GM23248 (cell line): ENCODE measurements around the gene MKLN1. TPM values are rescaled to one million over a fixed set of nuclear protein-coding genes. Genes with fewer than 3 reads are reported as not detected.

Source experiments
- DNase-seq: peaks from one replicate; pipeline ENCODE4 v3.0.0-alpha.2; 2015
- H2AFZ ChIP-seq: fragments of 200-600 bp; sonication (generic); 2 replicates; pipeline ENCODE4 v1.6.1; 2016; ENCODE audit warnings: antibody characterized with exemption
- H3F3A ChIP-seq: fragments of 200-600 bp; sonication (generic); 2 replicates; pipeline ENCODE4 v1.6.1; 2016; ENCODE audit warnings: mild to moderate bottlenecking, antibody characterized with exemption, mixed run types; ENCODE audit not compliant: insufficient read depth
- H3K27ac ChIP-seq: fragments of 200-600 bp; sonication (generic); 2 replicates; pipeline ENCODE4 v1.5.1; 2016; ENCODE audit warnings: mild to moderate bottlenecking
- H3K27me3 ChIP-seq: fragments of 200-600 bp; sonication (generic); replicated peaks from 2 replicates; pipeline ENCODE4 v1.6.1; 2016; ENCODE audit warnings: mild to moderate bottlenecking; ENCODE audit not compliant: insufficient read depth
- H3K36me3 ChIP-seq: fragments of 200-600 bp; sonication (generic); 2 replicates; pipeline ENCODE4 v1.6.1; 2016; ENCODE audit warnings: low read depth, mild to moderate bottlenecking
- H3K4me1 ChIP-seq: fragments of 200-600 bp; sonication (generic); 2 replicates; pipeline ENCODE4 v1.6.1; 2016; ENCODE audit warnings: mild to moderate bottlenecking; ENCODE audit not compliant: insufficient read depth
- H3K4me2 ChIP-seq: fragments of 200-600 bp; sonication (generic); one replicate; pipeline ENCODE4 v1.6.1; 2016; ENCODE audit warnings: mild to moderate bottlenecking; ENCODE audit not compliant: unreplicated experiment
- H3K4me3 ChIP-seq: fragments of 200-600 bp; sonication (generic); 2 replicates; pipeline ENCODE4 v1.5.1; 2016; ENCODE audit warnings: mild to moderate bottlenecking
- H3K79me2 ChIP-seq: fragments of 200-600 bp; sonication (generic); 2 replicates; pipeline ENCODE4 v1.6.1; 2016; ENCODE audit warnings: mild to moderate bottlenecking; ENCODE audit not compliant: insufficient read depth
- H3K9ac ChIP-seq: fragments of 200-600 bp; sonication (generic); 2 replicates; pipeline ENCODE4 v1.6.1; 2016; ENCODE audit warnings: mild to moderate bottlenecking
- H3K9me2 ChIP-seq: fragments of 200-600 bp; sonication (generic); 2 replicates; pipeline ENCODE4 v1.6.1; 2016; ENCODE audit warnings: mixed run types, mild to moderate bottlenecking, moderate library complexity; ENCODE audit not compliant: insufficient read depth
- H3K9me3 ChIP-seq: fragments of 200-600 bp; sonication (generic); one replicate; pipeline ENCODE4 v1.6.1; 2017; ENCODE audit warnings: low read depth
- H4K20me1 ChIP-seq: fragments of 200-600 bp; sonication (generic); 2 replicates; pipeline ENCODE4 v1.6.0; 2016; ENCODE audit not compliant: insufficient read depth
- EZH2 ChIP-seq: fragments of 200-600 bp; sonication (generic); IDR thresholded peaks from 2 replicates; pipeline ENCODE4 v1.6.1; 2018; ENCODE audit warnings: antibody characterized with exemption, mild to moderate bottlenecking; ENCODE audit not compliant: insufficient read depth, poor library complexity, severe bottlenecking
- EZH2phosphoT487 ChIP-seq: fragments of 200-600 bp; sonication (generic); IDR thresholded peaks from 2 replicates; pipeline ENCODE4 v1.6.1; 2018; ENCODE audit warnings: antibody characterized with exemption, moderate library complexity, mild to moderate bottlenecking, low read depth; ENCODE audit not compliant: insufficient read depth
- WGBS, 2 experiments: methylation state at CpG; one replicate each; pipeline ENCODE4 v1.1.6; 2015 to 2017; ENCODE audit warnings: low lambda C conversion rate in 2 of 2, low coverage in 1 of 2; ENCODE audit errors: missing lambda C conversion rate in 2 of 2; 5-methylcytosine and 5-hydroxymethylcytosine counted together
- in situ Hi-C: fragments of 300-500 bp; cut with MboI; formaldehyde crosslinking; loops from 2 replicates; pipeline ENCODE4 v1.15.0; 2020
- polyA plus RNA-seq: library from polyadenylated mRNA; unstranded; fragments of >200 nt; fragmentation: Nextera tagmentation; extraction: Ambion mirVana; gene quantifications from 2 replicates; pipeline ENCODE4 v1.2.1, GENCODE V29; 2016
- total RNA-seq: library from RNA; depleted of rRNA; stranded (reverse); fragments of >200 nt; shearing (Covaris generic); gene quantifications from 2 replicates; pipeline ENCODE4 v1.2.3, GENCODE V29; 2014

Gene MKLN1
- total and polyA plus RNA-seq, 2 experiments from 2014 or later = 32.1 to 35.7 TPM

DNA sequence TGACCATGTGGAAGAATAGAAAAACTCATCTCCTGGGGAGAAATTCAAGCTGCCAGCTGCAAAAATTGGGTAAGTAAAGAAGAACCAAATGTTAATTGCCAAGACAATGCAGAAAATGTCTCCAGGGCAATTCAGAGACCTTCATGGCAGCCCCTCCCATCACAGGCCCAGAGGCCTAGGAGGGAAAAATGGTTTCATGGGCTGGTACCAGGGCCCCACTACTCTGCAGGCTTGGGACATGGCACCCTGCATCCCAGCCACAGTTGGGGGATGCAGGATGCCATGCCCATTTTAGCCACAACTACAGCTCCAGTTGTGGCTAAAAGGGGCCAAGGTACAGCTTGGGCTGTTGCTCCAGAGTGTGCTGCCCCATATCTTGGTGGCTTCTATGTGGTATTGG is 20.9 kb upstream of the MKLN1 start:
- H2AFZ ChIP-seq = no peak overlapping the region
- H3K27ac ChIP-seq = no peak overlapping the region
- no peaks in the 10 kb centered on the region for H3K27me3 ChIP-seq
- no peak for TF ChIP-seq EZH2
- H3K79me2 ChIP-seq = no peaks in the 10 kb centered on the region
- in situ Hi-C loops = no loop called here
- no peak overlapping the region for H3K4me2 ChIP-seq
- H3K4me3 ChIP-seq = no peak overlapping the region
- DNase-seq = no peak
- H3K4me1 ChIP-seq = no peaks in the 10 kb centered on the region
- no peaks in the 10 kb centered on the region for H3K36me3 ChIP-seq
- no peaks in the 10 kb centered on the region for H3K9me2 ChIP-seq
- H3F3A ChIP-seq = no peaks in the 10 kb centered on the region
- H3K9me3 ChIP-seq = no peaks in the 10 kb centered on the region
- no peak overlapping the region for H3K9ac ChIP-seq
- no peaks in the 10 kb centered on the region for H4K20me1 ChIP-seq

DNA sequence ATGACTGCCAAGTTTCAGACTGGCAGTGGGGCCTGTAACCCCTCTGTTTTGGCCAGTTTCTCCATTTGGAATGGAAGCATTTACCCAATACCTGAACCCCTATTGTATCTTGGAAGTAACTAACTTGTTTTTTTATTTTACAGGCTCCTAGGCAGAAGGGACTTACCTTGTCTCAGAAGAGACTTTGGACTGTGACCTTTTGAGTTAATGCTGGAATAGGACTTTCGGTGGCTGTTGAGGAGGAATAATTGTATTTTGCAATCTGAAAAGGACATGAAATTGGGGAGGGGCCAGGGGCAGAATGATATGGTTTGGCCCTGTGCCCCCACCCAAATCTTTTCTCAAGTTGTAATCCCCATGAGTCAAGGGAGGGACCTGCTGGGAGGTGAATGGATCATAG is 20.0 kb upstream of the MKLN1 start:
- no peaks in the 10 kb centered on the region for H3F3A ChIP-seq
- no peaks in the 10 kb centered on the region for H3K9me2 ChIP-seq
- H3K9ac ChIP-seq = no peak overlapping the region
- H3K4me1 ChIP-seq = no peaks in the 10 kb centered on the region
- in situ Hi-C loops = no loop called here
- WGBS, 2 experiments = 73 to 90% methylated on average over 1 of the region's 1 CpG
- no peak overlapping the region for H3K4me3 ChIP-seq
- no peak overlapping the region for H3K27ac ChIP-seq
- H3K4me2 ChIP-seq = no peak overlapping the region
- DNase-seq = no peak
- no peaks in the 10 kb centered on the region for H3K9me3 ChIP-seq
- TF ChIP-seq EZH2 = no peak
- no peak for TF ChIP-seq EZH2phosphoT487
- H3K27me3 ChIP-seq = no peaks in the 10 kb centered on the region
- no peaks in the 10 kb centered on the region for H3K36me3 ChIP-seq
- no peak overlapping the region for H2AFZ ChIP-seq
- no peaks in the 10 kb centered on the region for H4K20me1 ChIP-seq
- no peaks in the 10 kb centered on the region for H3K79me2 ChIP-seq

DNA sequence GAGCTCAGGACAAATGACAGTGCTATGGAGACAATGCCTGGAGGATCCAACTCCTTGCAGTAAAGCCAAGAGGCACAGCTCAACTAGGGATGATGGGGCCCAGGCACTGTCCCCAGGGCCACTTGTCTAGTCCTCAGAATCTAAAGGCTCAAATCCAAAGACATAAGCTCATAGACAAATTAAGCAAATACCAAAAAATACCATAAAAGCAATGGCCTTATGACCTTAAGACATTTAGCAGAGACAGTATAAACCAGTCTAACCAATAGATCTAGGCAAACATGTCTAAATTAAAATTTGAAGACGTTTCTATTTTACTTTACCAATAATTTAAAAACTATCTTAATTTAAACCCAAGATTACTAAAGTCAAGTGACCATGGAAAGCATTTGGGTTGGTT is 14.8 kb upstream of the MKLN1 start:
- no peaks in the 10 kb centered on the region for H3K9me2 ChIP-seq
- H4K20me1 ChIP-seq = no peaks in the 10 kb centered on the region
- no peak overlapping the region for H3K9ac ChIP-seq
- no peaks in the 10 kb centered on the region for H3K27me3 ChIP-seq
- H3K79me2 ChIP-seq = no peaks in the 10 kb centered on the region
- 43 to 45% methylated on average over 1 of the region's 1 CpG for WGBS, 2 experiments
- in situ Hi-C loops = no loop called here
- no peak overlapping the region for H3K27ac ChIP-seq
- DNase-seq = no peak
- no peaks in the 10 kb centered on the region for H3K36me3 ChIP-seq
- no peaks in the 10 kb centered on the region for H3F3A ChIP-seq
- H3K4me1 ChIP-seq = no peaks in the 10 kb centered on the region
- TF ChIP-seq EZH2 = no peak
- no peak for TF ChIP-seq EZH2phosphoT487
- H3K4me2 ChIP-seq = no peak overlapping the region
- H3K9me3 ChIP-seq = no peaks in the 10 kb centered on the region
- no peak overlapping the region for H3K4me3 ChIP-seq
- H2AFZ ChIP-seq = no peak overlapping the region

DNA sequence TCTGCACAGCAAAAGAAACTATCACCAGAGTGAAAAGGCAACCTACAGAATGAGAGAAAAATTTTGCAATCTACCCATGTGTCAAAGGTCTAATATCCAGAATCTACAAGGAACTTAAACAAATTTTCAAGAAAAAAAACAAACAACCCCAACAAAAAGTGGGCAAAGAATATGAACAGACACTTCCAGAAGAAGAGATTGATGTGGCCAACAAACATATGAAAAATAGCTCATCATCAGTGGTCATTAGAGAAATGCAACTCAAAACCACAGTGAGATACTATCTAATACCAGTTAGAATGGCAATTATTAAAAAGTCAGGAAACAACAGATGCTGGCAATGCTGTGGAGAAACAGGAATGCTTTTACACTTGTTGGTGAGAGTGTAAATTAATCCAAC is 7.1 kb upstream of the MKLN1 start:
- H3K9ac ChIP-seq = no peak overlapping the region
- no peaks in the 10 kb centered on the region for H3K27me3 ChIP-seq
- no peaks in the 10 kb centered on the region for H3K36me3 ChIP-seq
- in situ Hi-C loops = no loop called here
- H3K4me3 ChIP-seq = no peak overlapping the region
- H3F3A ChIP-seq = no peaks in the 10 kb centered on the region
- H3K9me3 ChIP-seq = no peaks in the 10 kb centered on the region
- no peak for TF ChIP-seq EZH2phosphoT487
- no peak for TF ChIP-seq EZH2
- no peak for DNase-seq
- H3K4me2 ChIP-seq = no peak overlapping the region
- H3K79me2 ChIP-seq = no peaks in the 10 kb centered on the region
- H3K4me1 ChIP-seq = no peaks in the 10 kb centered on the region
- H3K27ac ChIP-seq = no peak overlapping the region
- H2AFZ ChIP-seq = no peak overlapping the region
- H4K20me1 ChIP-seq = no peaks in the 10 kb centered on the region
- H3K9me2 ChIP-seq = no peaks in the 10 kb centered on the region

- no peaks in the 10 kb centered on the region for H3K27me3 ChIP-seq
- H3K79me2 ChIP-seq = no peaks in the 10 kb centered on the region
- H3K36me3 ChIP-seq = no peaks in the 10 kb centered on the region
- no peak overlapping the region for H3K27ac ChIP-seq
- H3K4me2 ChIP-seq = no peak overlapping the region
- TF ChIP-seq EZH2phosphoT487 (no peak), EZH2 (no peak)
- no peaks in the 10 kb centered on the region for H4K20me1 ChIP-seq
- no peak overlapping the region for H3K4me3 ChIP-seq
- in situ Hi-C loops = no loop called here
- H3K9ac ChIP-seq = no peak overlapping the region
- no peak for DNase-seq
- peaks cover 2% of the 10 kb centered on the region for H3K4me1 ChIP-seq
- no peaks in the 10 kb centered on the region for H3K9me3 ChIP-seq
- 0 out of 2 replicates have a peak, but pooled peaks cover under 1% of the 10 kb centered on the region for H3F3A ChIP-seq
- H3K9me2 ChIP-seq = no peaks in the 10 kb centered on the region
- no peak overlapping the region for H2AFZ ChIP-seq
Observed at GRCh38 chr7:131321656-131322055, 6.0 kb upstream of the MKLN1 start.
